Omental fat pad (tissue), 4 donors: ENCODE results near the gene IRF1. TPM values are rescaled to one million over a fixed set of nuclear protein-coding genes. Genes with fewer than 3 reads are reported as not detected.

Experiments used
- ATAC-seq: fragments of 150-250 bp; one replicate; pipeline ENCODE4 v1.9.1; 2016; ENCODE audit warnings: mild to moderate bottlenecking, moderate library complexity; ENCODE audit not compliant: low FRiP score
- DNase-seq: peaks from one replicate; pipeline ENCODE4 v3.0.0-alpha.2; 2019; ENCODE audit warnings: low spot score
- CTCF ChIP-seq, 3 donors: fragments of 450-650 bp; IDR thresholded peaks; one replicate each; pipeline ENCODE4 v1.5.1; 2016 to 2017; ENCODE audit warnings: antibody characterized with exemption in 3 of 3, mild to moderate bottlenecking in 3 of 3, moderate library complexity in 2 of 3
- total RNA-seq, 4 donors: library from RNA; depleted of rRNA; stranded (reverse); fragments of >200 nt; gene quantifications; one replicate each; pipeline ENCODE4 v1.1.0, GENCODE V29; 2016

IRF1 gene
- total RNA-seq, 4 donors from 2014 or later, result 23.5 to 172 (median 133) TPM

DNA sequence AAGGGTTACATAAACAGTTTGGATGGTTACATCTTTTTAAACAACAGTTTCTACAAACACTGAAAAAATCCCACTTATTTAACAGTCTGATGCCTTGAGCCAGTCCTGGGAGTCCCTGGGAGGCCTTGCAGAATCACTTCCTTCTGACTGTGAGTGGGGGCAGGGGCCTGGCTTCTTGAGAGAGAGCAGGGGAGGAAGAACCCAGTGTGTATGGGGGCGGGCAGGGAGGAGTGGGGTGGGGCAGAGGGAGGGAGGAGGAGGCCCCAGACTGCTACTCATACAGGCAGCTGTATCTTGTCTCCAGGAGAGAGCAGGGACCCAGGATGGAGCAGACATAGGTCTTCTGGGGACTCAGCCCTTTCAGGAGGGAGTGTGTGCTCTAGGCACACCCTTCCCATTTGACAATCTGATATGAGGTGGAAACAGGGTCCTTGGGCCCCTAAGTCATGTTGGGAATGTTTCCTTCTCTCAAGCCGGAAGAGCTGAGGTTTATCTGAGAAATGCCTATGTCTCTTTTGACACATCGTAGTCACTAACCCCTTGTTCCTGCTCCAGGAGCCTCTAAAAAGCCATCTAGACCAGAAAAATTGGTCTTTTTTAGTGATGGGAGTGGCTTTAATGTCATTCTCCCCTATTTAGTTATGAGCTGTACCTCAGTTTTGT, 52.8 kb downstream of the IRF1 start:
- ATAC-seq, result peak; percentile 72
- TF ChIP-seq CTCF (IDR thresholded peaks at IDR 0.05), result no peak

GRCh38 chr5:132436936-132437335, 53.6 kb downstream of the IRF1 start:
- DNase-seq (no peak), ATAC-seq (no peak)
- no peak for TF ChIP-seq CTCF (IDR thresholded peaks at IDR 0.05)

More for the DNA sequence above, 52.8 kb downstream of the IRF1 start:
- DNase-seq, result peak; percentile 70

DNA sequence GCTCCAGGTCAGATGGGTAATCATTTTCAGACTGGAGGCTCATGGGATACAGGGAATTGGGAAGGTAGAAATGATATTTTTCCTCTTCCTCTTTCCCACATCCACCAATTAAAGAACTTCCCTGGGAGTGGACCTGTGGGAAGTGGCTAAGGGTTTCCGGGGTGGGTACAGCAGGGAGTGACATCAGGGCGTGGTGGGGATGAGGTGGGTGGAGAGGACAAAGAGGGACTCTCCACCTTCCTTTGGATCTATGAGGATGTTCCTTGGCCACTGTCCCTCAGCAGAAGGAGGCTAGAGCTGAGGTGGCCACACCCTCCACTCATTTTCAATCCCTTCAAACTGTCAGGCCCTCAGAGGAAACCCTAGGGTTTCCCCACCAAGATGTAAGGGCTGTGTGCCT, 54.7 kb downstream of the IRF1 start:
- no peak for DNase-seq
- ATAC-seq, result no peak
- TF ChIP-seq CTCF (IDR thresholded peaks at IDR 0.05), result no peak

DNA sequence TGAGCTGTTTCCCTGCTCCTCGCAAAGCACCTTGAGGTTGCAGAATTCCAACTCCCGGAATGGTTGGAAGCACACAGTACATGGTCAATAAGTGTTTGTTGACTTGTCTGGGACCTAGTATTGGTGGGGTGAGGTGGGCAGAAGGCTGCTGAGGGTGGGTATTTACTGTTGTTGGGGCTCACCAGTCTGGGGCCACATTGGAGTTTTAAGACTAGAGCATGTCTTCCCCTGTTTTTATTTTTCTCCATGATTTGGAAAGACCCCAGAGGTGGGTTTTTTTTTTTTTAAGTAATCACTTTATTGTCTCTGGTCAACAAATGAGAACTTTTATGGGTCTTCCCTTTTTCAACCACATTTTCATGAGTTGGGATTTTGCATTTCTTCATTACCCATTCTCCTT, 55.1 kb downstream of the IRF1 start:
- TF ChIP-seq CTCF (IDR thresholded peaks at IDR 0.05), result no peak
- no peak for ATAC-seq
- no peak for DNase-seq

GRCh38 chr5:132434416-132435286, 55.9 kb downstream of the IRF1 start:
- DNase-seq, result no peak
- TF ChIP-seq CTCF (IDR thresholded peaks at IDR 0.05), result no peak
- no peak for ATAC-seq

DNA sequence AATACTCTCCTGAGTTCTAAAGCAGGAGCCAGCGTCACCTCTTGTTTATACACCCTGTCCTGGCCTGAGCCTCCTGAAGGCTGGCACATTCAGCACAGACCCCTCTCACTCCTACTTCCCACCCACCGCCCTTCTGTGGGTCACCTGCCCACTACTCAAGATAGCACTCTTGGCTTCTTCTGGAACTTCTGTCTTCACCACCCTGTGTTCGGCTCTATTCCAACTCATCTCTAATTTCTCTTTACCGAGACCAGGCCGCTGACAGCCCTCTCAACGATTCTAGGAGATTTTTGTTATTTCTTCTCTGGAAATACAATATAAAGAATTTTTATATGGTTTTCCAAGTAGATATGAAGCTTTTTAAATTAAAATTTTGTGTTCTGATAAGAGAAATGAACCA, 57.4 kb downstream of the IRF1 start:
- TF ChIP-seq CTCF (IDR thresholded peaks at IDR 0.05), result no peak
- ATAC-seq (no peak), DNase-seq (no peak)
